ENCODE measurements around the gene CSF2RB. TPM values are rescaled to one million over a fixed set of nuclear protein-coding genes. Genes with fewer than 3 reads are reported as not detected.

Gene CSF2RB
- total RNA-seq, 4 donors from 2014 or later, result 5.7 to 14.3 (median 10.8) TPM

GRCh38 chr22:36898690-36899089, 14.7 kb upstream of the CSF2RB start:
- Histone ChIP-seq H3K36me3 (no peaks in the 10 kb centered on the region), H3K27me3 (no peaks in the 10 kb centered on the region), H3K4me3 (no peak overlapping the region), H3K27ac (no peak overlapping the region), H3K9me3 (peaks cover 0 to 52% (median 0%) of the 10 kb centered on the region in 4 donors), H3K4me1 (no peaks in the 10 kb centered on the region)
- no peak for TF ChIP-seq EP300 (IDR thresholded peaks at IDR 0.05)
- no peak for TF ChIP-seq POLR2A (IDR thresholded peaks at IDR 0.05)
- no peak for TF ChIP-seq CTCF (IDR thresholded peaks at IDR 0.05)
- 82 to 90% methylated on average over 4 of the region's 4 CpGs for WGBS, 2 donors
- DNase-seq (ENCODE audit: low spot score in 2 of 2), result no peak

- 63 to 75% methylated on average over 1 of the region's 1 CpG for WGBS, 2 donors
- no peak for TF ChIP-seq POLR2A (IDR thresholded peaks at IDR 0.05)
- TF ChIP-seq EP300 (IDR thresholded peaks at IDR 0.05), result no peak
- no peak for TF ChIP-seq CTCF (IDR thresholded peaks at IDR 0.05)
- no peaks in the 10 kb centered on the region for H3K4me1 ChIP-seq
- H3K4me3 ChIP-seq, result no peak overlapping the region
- H3K27ac ChIP-seq, result no peak overlapping the region
- H3K27me3 ChIP-seq, result no peaks in the 10 kb centered on the region
- H3K36me3 ChIP-seq, result no peaks in the 10 kb centered on the region
- DNase-seq (ENCODE audit: low spot score in 2 of 2), result no peak
- peaks cover 0 to 52% (median 0%) of the 10 kb centered on the region in 4 donors for H3K9me3 ChIP-seq
Observed at GRCh38 chr22:36899498-36899897, 13.9 kb upstream of the CSF2RB start.

GRCh38 chr22:36900225-36900624, 13.2 kb upstream of the CSF2RB start:
- TF ChIP-seq EP300 (IDR thresholded peaks at IDR 0.05) (no peak), POLR2A (IDR thresholded peaks at IDR 0.05) (no peak)
- H3K36me3 ChIP-seq, result no peaks in the 10 kb centered on the region
- H3K4me3 ChIP-seq, result no peak overlapping the region
- DNase-seq (ENCODE audit: low spot score in 2 of 2), result no peak
- no peak overlapping the region for H3K27ac ChIP-seq
- no peaks in the 10 kb centered on the region for H3K27me3 ChIP-seq
- peaks cover 0 to 51% (median 0%) of the 10 kb centered on the region in 4 donors for H3K9me3 ChIP-seq
- H3K4me1 ChIP-seq, result no peaks in the 10 kb centered on the region
- 80 to 83% methylated on average over 2 of the region's 2 CpGs for WGBS, 2 donors

- DNase-seq (ENCODE audit: low spot score in 2 of 2), result no peak
- no peaks in the 10 kb centered on the region for H3K4me1 ChIP-seq
- H3K36me3 ChIP-seq, result no peaks in the 10 kb centered on the region
- no peak for TF ChIP-seq POLR2A (IDR thresholded peaks at IDR 0.05)
- WGBS, 2 donors, result 19 to 37% methylated on average over 4 of the region's 4 CpGs
- H3K9me3 ChIP-seq, result peaks cover 0 to 45% (median 0%) of the 10 kb centered on the region in 4 donors
- no peak overlapping the region for H3K4me3 ChIP-seq
- no peak overlapping the region for H3K27ac ChIP-seq
- H3K27me3 ChIP-seq, result no peaks in the 10 kb centered on the region
Observed at GRCh38 chr22:36900880-36901279, 12.5 kb upstream of the CSF2RB start.

GRCh38 chr22:36901411-36902142, 11.9 kb upstream of the CSF2RB start:
- no peak for DNase-seq (ENCODE audit: low spot score in 2 of 2)
- H3K36me3 ChIP-seq, result no peaks in the 10 kb centered on the region
- TF ChIP-seq CTCF (IDR thresholded peaks at IDR 0.05) (no peak), POLR2A (IDR thresholded peaks at IDR 0.05) (no peak), EP300 (IDR thresholded peaks at IDR 0.05) (no peak)
- H3K4me3 ChIP-seq, result no peak overlapping the region
- no peaks in the 10 kb centered on the region for H3K4me1 ChIP-seq
- 83 to 86% methylated on average over 13 of the region's 13 CpGs for WGBS, 2 donors
- no peak overlapping the region for H3K27ac ChIP-seq
- H3K9me3 ChIP-seq, result peaks cover 0 to 40% (median 0%) of the 10 kb centered on the region in 4 donors
- H3K27me3 ChIP-seq, result no peaks in the 10 kb centered on the region

- TF ChIP-seq POLR2A (IDR thresholded peaks at IDR 0.05) (no peak), EP300 (IDR thresholded peaks at IDR 0.05) (peak in 1 of 2 donors; percentile 29)
- H3K27me3 ChIP-seq, result no peaks in the 10 kb centered on the region
- H3K9me3 ChIP-seq, result peaks cover 0 to 40% (median 0%) of the 10 kb centered on the region in 4 donors
- WGBS, 2 donors, result 63 to 70% methylated on average over 8 of the region's 8 CpGs
- no peak overlapping the region for H3K4me3 ChIP-seq
- H3K36me3 ChIP-seq, result no peaks in the 10 kb centered on the region
- DNase-seq (ENCODE audit: low spot score in 2 of 2), result peak in 1 of 2 donors; percentile 20
- no peaks in the 10 kb centered on the region for H3K4me1 ChIP-seq
- H3K27ac ChIP-seq, result no peak overlapping the region
Observed at GRCh38 chr22:36902143-36902926, 11.1 kb upstream of the CSF2RB start.

Measured in tibial nerve (tissue), 4 donors.